K562 (cell line): Measurements from ENCODE around the gene CHEK2. TPM values are rescaled to one million over a fixed set of nuclear protein-coding genes. Genes with fewer than 3 reads are reported as not detected.

ENCODE experiments used
- BCOR ChIP-seq: fragments of 450-650 bp; IDR thresholded peaks from 2 replicates; pipeline ENCODE4 v1.6.1; 2016
- CEBPG ChIP-seq, 3 experiments: fragments of 200-800 bp in 1 of 3; sonication (Bioruptor generic) in 1 of 3; sonication (generic) in 1 of 3; formaldehyde crosslinking in 1 of 3; IDR thresholded peaks in 2 of 3; conservative IDR thresholded peaks in 1 of 3; 2 replicates each; pipeline versions ENCODE4 v1.6.1 to v1.8.0; 2016 to 2022; ENCODE audit warnings: missing compliant biosample characterization in 2 of 3, missing genetic modification characterization in 2 of 3, mild to moderate bottlenecking in 1 of 3, missing genetic modification reagents in 1 of 3
- DIDO1 ChIP-seq: fragments of 450-650 bp; IDR thresholded peaks from 2 replicates; pipeline ENCODE4 v1.6.1; 2016; ENCODE audit warnings: low read depth, missing biosample characterization, missing genetic modification characterization
- ESRRA ChIP-seq: fragments of 450-650 bp; IDR thresholded peaks from 2 replicates; pipeline ENCODE4 v1.6.1; 2014; ENCODE audit warnings: low read depth, mild to moderate bottlenecking, moderate library complexity, borderline replicate concordance
- EZH2 ChIP-seq: IDR thresholded peaks from 2 replicates; pipeline ENCODE4 v1.6.1; 2012; ENCODE audit warnings: low read depth, mild to moderate bottlenecking, inconsistent platforms, low read length, borderline replicate concordance
- KAT2B ChIP-seq: IDR thresholded peaks from one replicate; pipeline ENCODE4 v1.6.1; 2012; ENCODE audit warnings: low read depth, mild to moderate bottlenecking, control low read depth, inconsistent platforms, low read length, moderate library complexity
- MCM7 ChIP-seq, 2 experiments: fragments of 450-650 bp; IDR thresholded peaks; 2 replicates each; pipeline ENCODE4 v1.6.1; 2016 to 2018
- MED1 ChIP-seq: sonication (generic); formaldehyde crosslinking; IDR thresholded peaks from 2 replicates; pipeline ENCODE4 v1.8.1; 2023; ENCODE audit warnings: missing genetic modification reagents, borderline replicate concordance
- NCOA1 ChIP-seq: fragments of 450-650 bp; IDR thresholded peaks from 2 replicates; pipeline ENCODE4 v1.6.1; 2016; ENCODE audit warnings: low read depth
- NCOA4 ChIP-seq: fragments of 450-650 bp; IDR thresholded peaks from 2 replicates; pipeline ENCODE4 v1.6.1; 2018; ENCODE audit warnings: mild to moderate bottlenecking; ENCODE audit not compliant: partially characterized antibody
- NFYB ChIP-seq: IDR thresholded peaks from 2 replicates; pipeline ENCODE4 v1.6.1; 2011; ENCODE audit warnings: mild to moderate bottlenecking, moderate library complexity; ENCODE audit not compliant: insufficient read length; ENCODE audit errors: extremely low read depth
- PHF8 ChIP-seq: fragments of 200-600 bp; sonication (generic); IDR thresholded peaks from 2 replicates; pipeline ENCODE4 v1.6.1; 2012; ENCODE audit warnings: mixed run types, mild to moderate bottlenecking, inconsistent platforms, low read length, moderate library complexity, borderline replicate concordance
- PPARD ChIP-seq: fragments of 250-450 bp; sonication (Bioruptor Pico); IDR thresholded peaks from 2 replicates; pipeline ENCODE4 v1.8.0; 2022; ENCODE audit warnings: inconsistent platforms, mild to moderate bottlenecking, moderate library complexity
- PRDM10 ChIP-seq: fragments of 450-650 bp; IDR thresholded peaks from 2 replicates; pipeline ENCODE4 v1.6.1; 2018; ENCODE audit not compliant: partially characterized antibody
- RBM15 ChIP-seq: fragments of 200-400 bp; formaldehyde crosslinking; IDR thresholded peaks from 2 replicates; pipeline ENCODE4 v1.6.1; 2018; ENCODE audit warnings: mild to moderate bottlenecking, low read length, moderate library complexity; ENCODE audit not compliant: insufficient read depth
- SMAD3 ChIP-seq: fragments of 450-650 bp; formaldehyde crosslinking; conservative IDR thresholded peaks from 2 replicates; pipeline ENCODE4 v1.4.0; 2020; ENCODE audit warnings: mild to moderate bottlenecking
- SMARCE1 ChIP-seq: fragments of 450-650 bp; IDR thresholded peaks from 2 replicates; pipeline ENCODE4 v1.7.1; 2016; ENCODE audit warnings: mild to moderate bottlenecking
- SRF ChIP-seq, 2 experiments: fragments of 250-450, 450-650 bp in 1 of 2; sonication (Bioruptor Pico) in 1 of 2; sonication (generic) in 1 of 2; formaldehyde crosslinking; IDR thresholded peaks; 2 replicates each; pipeline versions ENCODE4 v1.5.0 to v1.5.1; 2020 to 2022; ENCODE audit warnings: mild to moderate bottlenecking in 1 of 2, missing genetic modification reagents in 1 of 2
- STAT6 ChIP-seq: sonication (generic); formaldehyde crosslinking; IDR thresholded peaks from 2 replicates; pipeline ENCODE4 v1.8.1; 2023; ENCODE audit warnings: mild to moderate bottlenecking, missing genetic modification reagents
- TAF9B ChIP-seq: fragments of 450-650 bp; IDR thresholded peaks from 2 replicates; pipeline ENCODE4 v1.6.1; 2018; ENCODE audit warnings: mild to moderate bottlenecking; ENCODE audit not compliant: partially characterized antibody
- XRCC3 ChIP-seq: fragments of 450-650 bp; IDR thresholded peaks from 2 replicates; pipeline ENCODE4 v1.6.1; 2017; ENCODE audit warnings: mild to moderate bottlenecking, moderate library complexity
- ZBTB1 ChIP-seq: sonication (generic); formaldehyde crosslinking; IDR thresholded peaks from 2 replicates; pipeline ENCODE4 v1.8.1; 2023; ENCODE audit warnings: missing genetic modification reagents, low read depth, mild to moderate bottlenecking, borderline replicate concordance
- ZNF232 ChIP-seq: sonication (generic); formaldehyde crosslinking; IDR thresholded peaks from 2 replicates; pipeline ENCODE4 v1.8.0; 2022; ENCODE audit warnings: mild to moderate bottlenecking, missing genetic modification reagents
- ZNF274 ChIP-seq: IDR thresholded peaks from 2 replicates; pipeline ENCODE4 v1.6.1; 2011; ENCODE audit warnings: low read depth, mild to moderate bottlenecking, low read length, moderate library complexity, borderline replicate concordance
- ZNF561 ChIP-seq: fragments of 450-650 bp; formaldehyde crosslinking; conservative IDR thresholded peaks from 2 replicates; pipeline ENCODE4 v1.4.0; 2020; ENCODE audit warnings: mild to moderate bottlenecking, moderate library complexity
- polyA plus RNA-seq, 8 experiments: library from polyadenylated mRNA; depleted of rRNA in 4 of 8; stranded (reverse) in 5 of 8; unstranded in 3 of 8; fragments of >200 nt; fragmentation: Nextera tagmentation in 2 of 8; fragmentation: Illumina TruSeq in 1 of 8; extraction: Ambion mirVana in 2 of 8; extraction: Trizol in 1 of 8; gene quantifications; 2 replicates each; pipeline versions ENCODE4 v1.2.1 to v1.2.3, GENCODE V29; 2011 to 2014; ENCODE audit warnings: inconsistent platforms in 1 of 8, missing spikeins in 1 of 8
- total RNA-seq, 7 experiments: library from RNA; depleted of rRNA in 6 of 7; stranded (reverse); fragments of >200 nt in 6 of 7; fragmentation: Illumina TruSeq in 2 of 7; extraction: Trizol in 2 of 7; gene quantifications; 2 replicates each; pipeline versions ENCODE4 v1.2.1 to v1.2.3, GENCODE V29; 2011 to 2021; ENCODE audit warnings: low replicate concordance in 1 of 7

The CHEK2 gene
- total and polyA plus RNA-seq, 9 of the 15 experiments (the other 6 are each of a cell fraction or from before 2014, with no cell fraction given), result 28.7 to 102 (median 58.0) TPM

- TF ChIP-seq PHF8 (no peak), ZNF232 (no peak), SRF (CRISPR knock-in tag; IDR thresholded peaks at IDR 0.05) (no peak), ZBTB1 (CRISPR knock-in tag) (no peak), XRCC3 (no peak), MCM7 (IDR thresholded peaks at IDR 0.05) (no peak), PPARD (no peak), NCOA1 (peak; percentile 50; the same call in 1 of the 2 replicates), BCOR (no peak; the same call in 1 of the 2 replicates), SMAD3 (CRISPR knock-in tag) (no peak), TAF9B (no peak), NFYB (no peak), NCOA4 (no peak), ZNF274 (no peak), ZNF561 (CRISPR knock-in tag) (no peak), ESRRA (peak; percentile 97; the same call in 1 of the 2 replicates), EZH2 (no peak), CEBPG (CRISPR knock-in tag; IDR thresholded peaks at IDR 0.05) (no peak), CEBPG (tag; conservative IDR thresholded peaks at IDR 0.05 in 1 of 2, IDR thresholded peaks at IDR 0.05 in 1 of 2) (no peak), RBM15 (no peak), STAT6 (CRISPR knock-in tag) (no peak), SMARCE1 (peak; percentile 70; the same call in 1 of the 2 replicates), KAT2B (no peak), MED1 (CRISPR knock-in tag) (no peak), PRDM10 (no peak), DIDO1 (tag) (no peak)
Measured at GRCh38 chr22:28674121-28674563, 67.5 kb downstream of the CHEK2 start (continued).
